Parietal lobe (tissue), 1 donor: ENCODE results near the gene AIPL1. TPM values are rescaled to one million over a fixed set of nuclear protein-coding genes. Genes with fewer than 3 reads are reported as not detected.

Experiments
- total RNA-seq: library from RNA; depleted of rRNA; stranded (reverse); fragments of >200 nt; gene quantifications from one replicate; pipeline ENCODE4 v1.2.3, GENCODE V29; 2014

AIPL1 gene, protein sequence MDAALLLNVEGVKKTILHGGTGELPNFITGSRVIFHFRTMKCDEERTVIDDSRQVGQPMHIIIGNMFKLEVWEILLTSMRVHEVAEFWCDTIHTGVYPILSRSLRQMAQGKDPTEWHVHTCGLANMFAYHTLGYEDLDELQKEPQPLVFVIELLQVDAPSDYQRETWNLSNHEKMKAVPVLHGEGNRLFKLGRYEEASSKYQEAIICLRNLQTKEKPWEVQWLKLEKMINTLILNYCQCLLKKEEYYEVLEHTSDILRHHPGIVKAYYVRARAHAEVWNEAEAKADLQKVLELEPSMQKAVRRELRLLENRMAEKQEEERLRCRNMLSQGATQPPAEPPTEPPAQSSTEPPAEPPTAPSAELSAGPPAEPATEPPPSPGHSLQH
- total RNA-seq = not detected

DNA sequence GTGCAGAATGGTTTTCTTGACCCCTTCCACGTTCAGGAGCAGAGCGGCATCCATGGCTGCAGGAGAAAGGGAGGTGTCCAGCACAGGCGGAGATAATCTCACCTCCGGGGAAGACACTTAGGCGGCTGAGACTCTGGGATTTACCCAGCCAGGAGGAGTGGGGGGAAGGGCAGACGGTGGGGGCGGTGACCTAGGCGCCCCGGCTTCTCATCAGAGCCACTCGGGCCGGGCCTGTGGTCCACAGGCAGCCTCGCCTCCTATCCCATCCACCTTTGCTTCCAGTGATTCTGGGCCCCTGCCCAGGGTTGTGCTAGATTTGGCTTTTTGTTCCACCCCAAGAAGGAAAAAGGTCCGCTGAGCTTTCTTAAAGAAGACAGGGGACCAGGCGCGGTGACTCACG lies at the start of gene AIPL1:
Gene AIPL1, minus strand, starts transcription at position 71 of the 400 bp plus-strand sequence. Its CDS starts 17 bp downstream, at position 54.

DNA sequence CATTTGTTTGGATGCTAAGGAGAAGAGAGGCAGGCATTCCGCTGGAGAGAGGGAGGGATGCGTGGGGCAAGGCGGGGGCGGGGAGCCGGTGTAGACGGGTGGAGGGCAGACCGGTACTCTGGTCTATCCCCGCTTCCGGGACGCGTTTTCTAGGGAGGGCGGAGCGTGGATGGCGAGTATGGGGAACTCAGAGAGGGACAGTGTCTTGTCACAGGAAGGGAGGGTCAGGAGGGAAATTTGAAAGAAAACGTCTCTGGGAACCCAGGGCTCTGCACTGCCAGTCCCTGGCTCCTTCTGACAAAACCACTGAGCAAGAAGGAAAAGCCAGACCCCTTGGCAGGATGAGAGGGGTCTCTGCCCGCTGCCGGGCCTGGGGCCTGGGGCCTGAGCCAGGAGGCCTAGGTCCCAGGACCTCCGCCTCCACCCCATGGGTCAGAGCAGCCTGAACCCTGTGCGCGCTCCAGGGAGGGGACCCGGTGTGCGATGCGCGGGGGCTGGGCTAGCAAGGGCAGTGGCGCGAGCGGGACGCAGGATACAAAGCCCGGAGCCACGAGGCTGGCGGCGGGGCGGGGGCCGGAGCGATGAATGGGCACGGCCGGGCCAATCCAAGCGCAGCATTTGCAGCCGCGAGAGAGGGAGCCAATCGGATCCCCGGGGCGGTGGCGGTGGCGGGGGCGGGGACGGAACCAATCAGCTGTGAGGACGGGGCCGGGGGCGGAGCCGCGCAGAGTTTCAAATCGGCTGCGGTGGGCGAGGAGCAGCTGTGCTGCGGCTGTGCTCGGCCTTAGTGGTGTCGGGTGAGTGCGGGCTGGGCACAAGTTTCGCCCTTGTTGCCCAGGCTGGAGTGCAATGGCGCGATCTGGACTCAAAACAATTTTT lies 9.0 kb upstream of the AIPL1 start, which contains the start of gene PIMREG:
Gene PIMREG, plus strand, starts transcription at position 764 of the 879 bp plus-strand sequence. CDS start 656 bp downstream, outside the sequence.

Other genes starting within 250 kb of the AIPL1 start
- gene PIMREG, start 9.3 kb upstream of the AIPL1 start, total RNA-seq = 8.5 TPM
- 13.8 TPM for gene PITPNM3, start 121.4 kb upstream of the AIPL1 start, total RNA-seq
- 62.6 TPM for gene KIAA0753, start 205.6 kb upstream of the AIPL1 start, total RNA-seq
- 31.0 TPM for gene TXNDC17, start 205.9 kb upstream of the AIPL1 start, total RNA-seq
- gene MED31, start 216.5 kb upstream of the AIPL1 start, total RNA-seq = 12.5 TPM
- 5.3 TPM for gene C17orf100, start 216.6 kb upstream of the AIPL1 start, total RNA-seq